ENCODE measurements around the gene DDX11.
"Not testable (repeated sequence)": the region's sequence is repeated elsewhere in the genome, so short reads cannot be mapped to it uniquely, and the experiment has no call there.

Gene DDX11

DNA sequence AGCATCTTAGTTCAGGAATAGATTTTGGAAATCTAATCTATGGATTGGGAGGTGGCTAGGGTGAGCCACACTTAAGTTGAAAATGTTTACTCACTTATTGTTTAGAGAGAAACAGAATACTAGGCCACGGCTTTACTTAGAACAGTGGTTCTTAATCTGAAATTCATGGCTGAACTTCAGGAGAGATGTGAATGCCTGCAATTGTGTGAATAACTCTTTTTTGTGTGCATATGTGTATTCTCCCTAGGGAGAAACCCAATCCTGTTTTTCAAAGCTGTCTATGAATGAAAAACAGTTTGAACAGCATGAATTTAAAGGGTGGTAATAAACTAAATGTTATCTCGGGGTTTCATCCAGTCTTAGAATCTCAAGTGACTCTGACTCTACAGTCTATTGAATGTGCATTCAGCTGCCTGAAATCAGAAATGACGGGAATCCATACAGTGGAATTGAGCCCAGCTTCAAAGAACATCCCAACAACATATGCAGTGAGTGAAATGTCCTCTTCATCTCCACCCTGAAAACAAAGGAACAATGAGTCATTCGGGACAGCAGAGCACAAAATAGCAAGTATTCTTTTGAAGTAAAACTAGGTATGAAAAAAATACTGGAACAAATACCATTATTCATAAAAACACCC is 53.7 kb downstream of the DDX11 start:
- not testable (repeated sequence) for H3K4me3 ChIP-seq (replicated peaks; ENCODE audit: insufficient read depth, low read length); H3K27me3 ChIP-seq (ENCODE audit: insufficient read depth, poor library complexity, severe bottlenecking); DNase-seq (ENCODE audit: low read depth in 1 of 2, low spot score in 1 of 2); H3K27ac ChIP-seq (replicated peaks)

- not testable (repeated sequence) for H3K4me3 ChIP-seq (replicated peaks; ENCODE audit: insufficient read depth, low read length); DNase-seq (ENCODE audit: low read depth in 1 of 2, low spot score in 1 of 2); H3K27ac ChIP-seq (replicated peaks); H3K27me3 ChIP-seq (ENCODE audit: insufficient read depth, poor library complexity, severe bottlenecking)
Measured at GRCh38 chr12:31136581-31136980, 62.9 kb downstream of the DDX11 start.

DNA sequence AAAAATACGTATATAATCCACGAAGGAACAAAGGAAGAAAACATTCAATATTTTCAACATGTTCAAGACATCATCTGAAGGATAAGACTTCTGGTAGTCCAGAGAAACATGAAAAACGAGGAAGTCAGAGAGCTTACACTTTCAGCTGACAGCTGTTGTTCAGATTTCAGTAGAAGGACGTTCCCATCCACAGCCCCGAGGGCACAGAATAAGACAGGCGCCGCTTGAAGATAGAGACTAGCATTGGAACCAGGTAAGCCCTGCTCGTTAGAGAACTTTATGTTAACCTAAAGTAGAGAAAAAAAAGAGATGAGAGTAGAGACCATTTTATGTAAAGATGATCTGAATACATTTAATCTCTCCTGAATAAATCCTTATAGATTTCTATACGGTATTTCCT is 71.1 kb downstream of the DDX11 start:
- not testable (repeated sequence) for H3K27me3 ChIP-seq (ENCODE audit: insufficient read depth, poor library complexity, severe bottlenecking); H3K4me3 ChIP-seq (replicated peaks; ENCODE audit: insufficient read depth, low read length); H3K27ac ChIP-seq (replicated peaks); DNase-seq (ENCODE audit: low read depth in 1 of 2, low spot score in 1 of 2)

DNA sequence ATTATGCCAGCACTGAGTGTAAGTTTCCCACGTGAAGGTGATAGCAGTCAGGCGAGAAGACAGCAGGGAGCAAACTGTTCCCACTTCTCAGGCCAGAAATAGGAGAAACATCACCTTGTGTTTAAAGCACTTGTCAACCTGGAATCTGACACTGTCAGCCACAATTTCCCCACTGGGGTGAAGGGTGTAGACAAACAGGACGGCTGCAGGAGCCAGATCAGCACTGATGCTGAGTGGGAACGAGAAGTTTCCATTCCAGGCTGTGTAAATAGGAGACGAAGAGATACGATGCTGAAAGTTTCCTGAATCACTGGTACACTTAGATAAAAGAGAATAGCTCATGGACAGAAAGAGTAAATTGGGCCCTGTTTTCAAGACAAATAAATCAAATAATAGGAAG is 71.6 kb downstream of the DDX11 start:
- not testable (repeated sequence) for H3K4me3 ChIP-seq (replicated peaks; ENCODE audit: insufficient read depth, low read length); H3K27me3 ChIP-seq (ENCODE audit: insufficient read depth, poor library complexity, severe bottlenecking); DNase-seq (ENCODE audit: low read depth in 1 of 2, low spot score in 1 of 2); H3K27ac ChIP-seq (replicated peaks)

GRCh38 chr12:31147415-31147814 is 73.8 kb downstream of the DDX11 start:
- not testable (repeated sequence) for H3K27me3 ChIP-seq (ENCODE audit: insufficient read depth, poor library complexity, severe bottlenecking); H3K4me3 ChIP-seq (replicated peaks; ENCODE audit: insufficient read depth, low read length); DNase-seq (ENCODE audit: low read depth in 1 of 2, low spot score in 1 of 2); H3K27ac ChIP-seq (replicated peaks)

DNA sequence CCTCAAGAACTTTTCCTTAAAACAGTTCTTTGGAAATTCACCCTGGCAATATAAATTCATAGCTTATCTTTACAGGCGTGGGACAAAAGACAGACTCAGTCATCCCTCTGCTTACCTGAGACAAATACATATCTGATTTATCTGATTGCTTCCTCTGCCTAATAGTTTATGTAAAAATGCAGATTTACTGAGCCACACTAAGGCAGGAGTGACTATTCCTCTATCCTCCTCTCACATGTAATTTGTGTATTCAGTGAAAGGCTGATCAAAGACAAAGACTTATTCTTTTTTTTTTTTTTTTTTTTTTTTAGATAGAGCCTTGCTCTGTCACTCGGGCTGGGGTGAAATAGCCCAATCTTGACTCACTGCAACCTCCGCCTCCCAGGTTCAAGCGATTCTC is 77.1 kb downstream of the DDX11 start:
- not testable (repeated sequence) for DNase-seq (ENCODE audit: low read depth in 1 of 2, low spot score in 1 of 2); H3K27ac ChIP-seq (replicated peaks); H3K4me3 ChIP-seq (replicated peaks; ENCODE audit: insufficient read depth, low read length); H3K27me3 ChIP-seq (ENCODE audit: insufficient read depth, poor library complexity, severe bottlenecking)

Data from HL-60 (cell line).